Epidermal melanocyte (primary cell): ENCODE results near the gene LRRC10.

Source experiments
- DNase-seq: peaks from one replicate; pipeline ENCODE4 v3.0.0; 2011; ENCODE audit warnings: low spot score; ENCODE audit not compliant: insufficient read length

Gene LRRC10

GRCh38 chr12:69570000-69570516, 40.6 kb downstream of the LRRC10 start:
- no peak for DNase-seq

- DNase-seq: no peak
Observed at GRCh38 chr12:69569236-69569635, 41.5 kb downstream of the LRRC10 start.

GRCh38 chr12:69566603-69567002, 44.1 kb downstream of the LRRC10 start:
- DNase-seq: no peak

- no peak for DNase-seq
Observed at GRCh38 chr12:69563166-69563762, 47.4 kb downstream of the LRRC10 start.
